DND-41 (cell line): ENCODE data around the gene HSPG2.

ENCODE experiments used
- ATAC-seq: fragments of 200-7000 bp; cut with Tn5 transposase; 3 replicates; pipeline ENCODE4 v1.9.1; 2021; ENCODE audit warnings: low read depth; ENCODE audit not compliant: insufficient read depth
- DNase-seq: peaks from one replicate; pipeline ENCODE4 v3.0.0-alpha.2; 2020
- H2AFZ ChIP-seq: 2 replicates; pipeline ENCODE4 v1.6.0; 2012; ENCODE audit warnings: low read depth, low read length
- H3K27ac ChIP-seq: 2 replicates; pipeline ENCODE4 v1.5.1; 2012; ENCODE audit warnings: low read length, inconsistent platforms
- H3K27me3 ChIP-seq: fragments of 200-600 bp; sonication (generic); 2 replicates; pipeline ENCODE4 v1.6.0; 2012; ENCODE audit warnings: low read length, mild to moderate bottlenecking, inconsistent platforms; ENCODE audit not compliant: insufficient read depth, poor library complexity
- H3K36me3 ChIP-seq: 2 replicates; pipeline ENCODE4 v1.5.1; 2012; ENCODE audit warnings: low read length, inconsistent platforms; ENCODE audit not compliant: insufficient read depth
- H3K4me1 ChIP-seq: 2 replicates; pipeline ENCODE4 v1.5.1; 2012; ENCODE audit warnings: mild to moderate bottlenecking, low read length; ENCODE audit not compliant: insufficient read depth
- H3K4me2 ChIP-seq: 2 replicates; pipeline ENCODE4 v1.6.0; 2012; ENCODE audit warnings: mild to moderate bottlenecking, moderate library complexity, low read length, inconsistent platforms; ENCODE audit not compliant: insufficient read depth
- H3K4me3 ChIP-seq, 2 experiments: fragments of 200-600 bp in 1 of 2; shearing (Covaris generic) in 1 of 2; 2 replicates each; pipeline ENCODE4 v1.5.1; 2012 to 2016; ENCODE audit warnings: inconsistent platforms in 2 of 2, low read length in 2 of 2, mild to moderate bottlenecking in 2 of 2, low read depth in 1 of 2, moderate library complexity in 1 of 2
- H3K79me2 ChIP-seq: 2 replicates; pipeline ENCODE4 v1.6.0; 2012; ENCODE audit warnings: low read length, inconsistent platforms; ENCODE audit not compliant: insufficient read depth
- H3K9ac ChIP-seq: 2 replicates; pipeline ENCODE4 v1.6.0; 2012; ENCODE audit warnings: low read depth, mild to moderate bottlenecking, inconsistent platforms, low read length, moderate library complexity
- H3K9me3 ChIP-seq: 2 replicates; pipeline ENCODE4 v1.5.1; 2012; ENCODE audit warnings: low read length, moderate library complexity, mild to moderate bottlenecking, inconsistent platforms; ENCODE audit not compliant: insufficient read depth, severe bottlenecking
- H4K20me1 ChIP-seq: 2 replicates; pipeline ENCODE4 v1.6.0; 2012; ENCODE audit warnings: low read length; ENCODE audit not compliant: insufficient read depth
- CTCF ChIP-seq: IDR thresholded peaks from 2 replicates; pipeline ENCODE4 v1.5.1; 2012; ENCODE audit warnings: borderline replicate concordance, low read length, moderate library complexity, mild to moderate bottlenecking; ENCODE audit not compliant: poor library complexity, severe bottlenecking; ENCODE audit errors: extremely low read depth
- EZH2 ChIP-seq: IDR thresholded peaks from 3 replicates; pipeline ENCODE4 v1.6.1; 2012; ENCODE audit warnings: borderline replicate concordance, low read depth, mild to moderate bottlenecking, moderate library complexity, low read length, inconsistent platforms; ENCODE audit not compliant: severe bottlenecking

The HSPG2 gene

GRCh38 chr1:21843996-21844395 lies 93.1 kb downstream of the HSPG2 start:
- Histone ChIP-seq H3K4me3 (no peak overlapping the region), H3K79me2 (no peaks in the 10 kb centered on the region), H3K4me2 (no peak overlapping the region), H4K20me1 (peaks cover 3% of the 10 kb centered on the region; the same call in 1 of the 2 replicates), H3K4me1 (no peaks in the 10 kb centered on the region), H3K27ac (no peak overlapping the region), H3K9ac (no peak overlapping the region), H2AFZ (no peak overlapping the region), H3K36me3 (no peaks in the 10 kb centered on the region), H3K9me3 (no peaks in the 10 kb centered on the region), H3K27me3 (no peaks in the 10 kb centered on the region)
- ATAC-seq (no peak), DNase-seq (no peak)
- TF ChIP-seq EZH2, result no peak
- no peak for TF ChIP-seq CTCF

DNA sequence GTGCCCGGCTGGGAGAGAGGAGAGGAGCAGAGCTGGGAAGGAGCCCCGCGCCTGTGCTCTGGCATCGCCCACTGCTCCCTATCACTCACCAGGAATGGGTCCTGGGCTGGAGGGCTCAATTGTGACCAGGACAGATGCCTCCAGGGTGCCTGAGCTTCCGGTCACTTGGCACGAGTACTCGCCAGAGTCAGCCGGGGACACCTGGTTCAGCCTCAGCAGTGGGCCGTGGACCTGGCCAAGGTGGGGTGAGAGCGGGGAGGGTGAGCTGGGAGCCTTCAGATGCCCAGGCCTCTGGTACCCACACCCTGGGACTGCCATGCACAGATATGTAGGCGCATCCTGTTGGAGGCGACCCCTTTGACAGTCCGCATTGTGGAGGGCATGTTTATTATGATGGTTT lies 93.9 kb downstream of the HSPG2 start:
- Histone ChIP-seq H3K79me2 (no peaks in the 10 kb centered on the region), H3K9me3 (no peaks in the 10 kb centered on the region), H3K27ac (no peak overlapping the region), H4K20me1 (peaks cover 3% of the 10 kb centered on the region; the same call in 1 of the 2 replicates), H2AFZ (no peak overlapping the region), H3K36me3 (no peaks in the 10 kb centered on the region), H3K4me2 (no peak overlapping the region), H3K9ac (no peak overlapping the region), H3K4me1 (no peaks in the 10 kb centered on the region), H3K27me3 (no peaks in the 10 kb centered on the region), H3K4me3 (no peak overlapping the region)
- DNase-seq (no peak), ATAC-seq (no peak)
- TF ChIP-seq CTCF, result no peak

- no peaks in the 10 kb centered on the region for H3K79me2 ChIP-seq
- no peaks in the 10 kb centered on the region for H3K9me3 ChIP-seq
- ATAC-seq, result no peak
- no peak for DNase-seq
- no peak overlapping the region for H2AFZ ChIP-seq
- no peak overlapping the region for H3K9ac ChIP-seq
- no peak overlapping the region for H3K4me3 ChIP-seq
- no peaks in the 10 kb centered on the region for H3K36me3 ChIP-seq
- no peaks in the 10 kb centered on the region for H3K4me1 ChIP-seq
- H3K4me2 ChIP-seq, result no peak overlapping the region
- TF ChIP-seq EZH2, result no peak
- TF ChIP-seq CTCF, result no peak
- no peaks in the 10 kb centered on the region for H4K20me1 ChIP-seq
- no peaks in the 10 kb centered on the region for H3K27me3 ChIP-seq
- H3K27ac ChIP-seq, result no peak overlapping the region
Observed at GRCh38 chr1:21842606-21843162, 94.4 kb downstream of the HSPG2 start.
